HG02885 (cell line): Measurements from ENCODE around the gene ZNF593OS.

Source experiments
- ATAC-seq: cut with Tn5 transposase; IDR thresholded peaks from one replicate; pipeline ENCODE4 v1.9.1; 2021; ENCODE audit warnings: mild to moderate bottlenecking; ENCODE audit not compliant: unreplicated experiment, poor library complexity

Gene ZNF593OS

GRCh38 chr1:26184883-26185282, 13.3 kb upstream of the ZNF593OS start:
- ATAC-seq, result no peak

- no peak for ATAC-seq
These were observed 12.5 kb upstream of the ZNF593OS start for GRCh38 chr1:26184086-26184485.

- ATAC-seq, result no peak
These were observed 10.7 kb upstream of the ZNF593OS start for GRCh38 chr1:26182383-26182696.

GRCh38 chr1:26181586-26182382, 10.2 kb upstream of the ZNF593OS start:
- ATAC-seq, result no peak

- no peak for ATAC-seq
These were observed 8.4 kb upstream of the ZNF593OS start for GRCh38 chr1:26180010-26180506.

- no peak for ATAC-seq
These were observed 5.6 kb upstream of the ZNF593OS start, which contains the start of gene CNKSR1 for GRCh38 chr1:26177182-26177684. Gene CNKSR1, plus strand, starts transcription at chr1:26177491. Its CDS starts 57 bp downstream, at chr1:26177548.

- no peak for ATAC-seq
These were observed 3.7 kb upstream of the ZNF593OS start for GRCh38 chr1:26175346-26175745.

GRCh38 chr1:26170472-26170821, 1.2 kb downstream of the ZNF593OS start:
- no peak for ATAC-seq

GRCh38 chr1:26169669-26170471, 1.8 kb downstream of the ZNF593OS start, which contains the start of gene ZNF593:
Gene ZNF593, plus strand, starts transcription at chr1:26169908. Its CDS starts 76 bp downstream, at chr1:26169984.
- peak; percentile 97 for ATAC-seq

- no peak for ATAC-seq
These were observed 2.5 kb downstream of the ZNF593OS start for GRCh38 chr1:26169198-26169554.

GRCh38 chr1:26168410-26169197, 3.0 kb downstream of the ZNF593OS start, which contains the start of gene C1orf232:
Gene C1orf232, minus strand, starts transcription at chr1:26168963. Its CDS starts 464 bp downstream, at chr1:26168499.
- no peak for ATAC-seq

- ATAC-seq, result no peak
These were observed 4.8 kb downstream of the ZNF593OS start for GRCh38 chr1:26166719-26167281.

GRCh38 chr1:26164861-26165842, 6.5 kb downstream of the ZNF593OS start:
- no peak for ATAC-seq

GRCh38 chr1:26164036-26164860, 7.4 kb downstream of the ZNF593OS start:
- ATAC-seq, result no peak

- no peak for ATAC-seq
These were observed 8.0 kb downstream of the ZNF593OS start for GRCh38 chr1:26163684-26164035.

- no peak for ATAC-seq
These were observed 9.4 kb downstream of the ZNF593OS start for GRCh38 chr1:26162220-26162709.

- no peak for ATAC-seq
These were observed 10.0 kb downstream of the ZNF593OS start for GRCh38 chr1:26161415-26162219.
